Endothelial cell of umbilical vein (primary cell): ENCODE results near the gene ARHGEF28.

Source experiments
- CTCF ChIP-seq, 2 donors: IDR thresholded peaks; 1 replicate in 1 of 2; 2 replicates in 1 of 2; pipeline ENCODE4 v1.5.1; 2011; ENCODE audit warnings: low read length in 2 of 2, mild to moderate bottlenecking in 2 of 2, moderate library complexity in 2 of 2, control low read depth in 1 of 2, inconsistent platforms in 1 of 2, low read depth in 1 of 2; ENCODE audit not compliant: insufficient read depth in 1 of 2; ENCODE audit errors: extremely low read depth in 1 of 2
- EZH2 ChIP-seq: IDR thresholded peaks from 2 replicates; pipeline ENCODE4 v1.6.1; 2012; ENCODE audit warnings: borderline replicate concordance, low read depth, mild to moderate bottlenecking, moderate library complexity, low read length, inconsistent platforms; ENCODE audit not compliant: severe bottlenecking
- POLR2A ChIP-seq: IDR thresholded peaks from 2 replicates; pipeline ENCODE4 v1.6.1; 2012; ENCODE audit warnings: low read depth, mild to moderate bottlenecking, control low read depth, low read length
- POLR2AphosphoS5 ChIP-seq: IDR thresholded peaks from 2 replicates; pipeline ENCODE4 v1.6.1; 2012; ENCODE audit warnings: low read depth, mild to moderate bottlenecking, control low read depth, low read length, moderate library complexity; ENCODE audit not compliant: insufficient read depth

GRCh38 chr5:73690015-73690414 lies 64.0 kb downstream of the ARHGEF28 start:
- TF ChIP-seq CTCF (IDR thresholded peaks at IDR 0.05; ENCODE audit: extremely low read depth in 1 of 2, insufficient read depth in 1 of 2, low read depth in 1 of 2, low read length in 2 of 2) (no peak), POLR2AphosphoS5 (no peak), POLR2A (no peak), EZH2 (no peak)
